ENCODE results near the gene DLGAP4.

- TF ChIP-seq SUZ12 (IDR thresholded peaks at IDR 0.05; ENCODE audit: extremely low read depth, insufficient read depth, insufficient read length) (no peak), ZNF274 (IDR thresholded peaks at IDR 0.05; ENCODE audit: low read depth, low read length) (no peak)
These were observed 173.8 kb downstream of the DLGAP4 start for GRCh38 chr20:36479938-36480337.
